K562 (cell line): ENCODE measurements around the gene CBL. TPM values are rescaled to one million over a fixed set of nuclear protein-coding genes. Genes with fewer than 3 reads are reported as not detected.

Source experiments
- ATAC-seq: fragments of 200-7000 bp; cut with Tn5 transposase; 3 replicates; pipeline ENCODE4 v1.9.1; 2020; ENCODE audit warnings: moderate library complexity
- BruUV-seq: library from RNA; stranded (reverse); fragments of 400-500 nt; replicated peaks from 2 replicates; lab custom pipeline; 2021; lab: Mats Ljungman, UMichigan
- CTCF ChIA-PET: fragments of 300-600 bp; formaldehyde crosslinking; extraction: SDS; loops from one replicate; lab custom pipeline; 2021; ENCODE audit warnings: low intra/inter-chr PET ratio; lab: Yijun Ruan, JAX
- POLR2A ChIA-PET: fragments of 300-600, 350-650 bp; sonication (Branson Sonifier 250); formaldehyde crosslinking; extraction: SDS; loops from one replicate; lab custom pipeline; 2021; ENCODE audit warnings: antibody characterized with exemption, inconsistent platforms; lab: Yijun Ruan, JAX
- DNase-seq, 4 experiments: peaks; one replicate each; pipeline versions ENCODE4 v3.0.0 to v3.0.0-alpha.2; 2011 to 2018; ENCODE audit warnings: low spot score in 3 of 4, mixed read lengths in 3 of 4; ENCODE audit errors: extremely low read depth in 1 of 4
- FAIRE-seq: peaks from 2 replicates; lab custom pipeline; 2011; peaks lifted over from hg19 to GRCh38; lab: Jason Lieb, UNC
- H2AFZ ChIP-seq: 2 replicates; pipeline ENCODE4 v1.6.0; 2011; ENCODE audit warnings: low read depth, low read length, control low read depth, inconsistent platforms
- H3K27ac ChIP-seq: fragments of 200-600 bp; 3 replicates; pipeline ENCODE4 v1.8.0; 2011; ENCODE audit warnings: low read depth, mild to moderate bottlenecking, control low read depth, inconsistent platforms, low read length, moderate library complexity, mixed read lengths; ENCODE audit errors: extremely low read depth
- H3K27me3 ChIP-seq, 2 experiments: fragments of 300-600 bp in 1 of 2; 2 replicates in 1 of 2; 3 replicates in 1 of 2; pipeline versions ENCODE4 v1.6.0 to v1.8.0; 2011; ENCODE audit warnings: inconsistent platforms in 2 of 2, low read length in 2 of 2, mild to moderate bottlenecking in 1 of 2, mixed read lengths in 1 of 2, moderate library complexity in 1 of 2; ENCODE audit not compliant: control insufficient read depth in 2 of 2, insufficient read depth in 2 of 2
- H3K36me3 ChIP-seq: fragments of 300-600 bp; 3 replicates; pipeline ENCODE4 v1.8.0; 2011; ENCODE audit warnings: mild to moderate bottlenecking, low read length, inconsistent platforms; ENCODE audit not compliant: control insufficient read depth, insufficient read depth
- H3K4me1 ChIP-seq, 2 experiments: fragments of 200-600 bp in 1 of 2; replicated peaks in 1 of 2; 2 replicates in 1 of 2; 3 replicates in 1 of 2; pipeline versions ENCODE4 v1.5.1 to v1.8.0; 2011; ENCODE audit warnings: inconsistent platforms in 2 of 2, low read length in 2 of 2, mild to moderate bottlenecking in 1 of 2, mixed read lengths in 1 of 2, moderate library complexity in 1 of 2; ENCODE audit not compliant: control insufficient read depth in 2 of 2, insufficient read depth in 2 of 2
- H3K4me2 ChIP-seq: 2 replicates; pipeline ENCODE4 v1.6.1; 2011; ENCODE audit warnings: low read length, control low read depth, inconsistent platforms, mixed read lengths; ENCODE audit not compliant: insufficient read depth
- H3K4me3 ChIP-seq: fragments of 200-600 bp; sonication (generic), shearing (Covaris generic); 2 replicates; pipeline ENCODE4 v1.5.1; 2016; ENCODE audit warnings: control low read depth, inconsistent platforms
- H3K79me2 ChIP-seq: fragments of 200-600 bp; 3 replicates; pipeline ENCODE4 v1.8.0; 2011; ENCODE audit warnings: low read length, inconsistent platforms; ENCODE audit not compliant: control insufficient read depth, insufficient read depth
- H3K9ac ChIP-seq, 2 experiments: 2 replicates each; pipeline versions ENCODE4 v1.6.0 to v1.6.1; 2011; ENCODE audit warnings: low read depth in 2 of 2, low read length in 2 of 2, control low read depth in 1 of 2, inconsistent platforms in 1 of 2, mild to moderate bottlenecking in 1 of 2, mixed read lengths in 1 of 2; ENCODE audit not compliant: insufficient read depth in 1 of 2
- H3K9me1 ChIP-seq: one replicate; pipeline ENCODE4 v1.6.0; 2011; ENCODE audit warnings: inconsistent platforms, mild to moderate bottlenecking, low read length, moderate library complexity; ENCODE audit not compliant: control insufficient read depth, insufficient read depth
- H3K9me3 ChIP-seq: replicated peaks from 2 replicates; pipeline ENCODE4 v1.5.1; 2011; ENCODE audit warnings: low read depth, low read length, inconsistent platforms; ENCODE audit not compliant: control insufficient read depth, insufficient read depth
- H4K20me1 ChIP-seq: replicated peaks from 2 replicates; pipeline ENCODE4 v1.6.1; 2011; ENCODE audit warnings: low read length, inconsistent platforms, mixed read lengths; ENCODE audit not compliant: control insufficient read depth, insufficient read depth
- BCOR ChIP-seq: fragments of 450-650 bp; IDR thresholded peaks from 2 replicates; pipeline ENCODE4 v1.6.1; 2016
- CHD4 ChIP-seq: fragments of 200-600 bp; sonication (generic); IDR thresholded peaks from 3 replicates; pipeline ENCODE4 v1.6.1; 2012; ENCODE audit warnings: low read depth, mild to moderate bottlenecking, mixed read lengths, low read length, inconsistent platforms; ENCODE audit not compliant: insufficient read depth, insufficient replicate concordance, poor library complexity, severe bottlenecking
- PHF20 ChIP-seq: fragments of 450-650 bp; IDR thresholded peaks from 2 replicates; pipeline ENCODE4 v1.6.1; 2018; ENCODE audit not compliant: partially characterized antibody
- WGBS: fragments of 100-300 bp; shearing (Covaris generic); methylation state at CpG from one replicate; pipeline ENCODE4 v1.1.6; 2016; ENCODE audit warnings: low coverage, mixed read lengths; ENCODE audit not compliant: insufficient coverage; ENCODE audit errors: missing lambda C conversion rate; 5-methylcytosine and 5-hydroxymethylcytosine counted together
- in situ Hi-C: fragments of 300-500 bp; cut with MboI; formaldehyde crosslinking; loops from 4 replicates; pipeline ENCODE4 v1.15.0; 2018; ENCODE audit warnings: inconsistent platforms, mixed read lengths
- intact Hi-C: fragments of 100-400 bp; cut with micrococcal nuclease; formaldehyde crosslinking; loops from 2 replicates; pipeline ENCODE4 v1.14.2; 2022
- polyA plus RNA-seq, 8 experiments: library from polyadenylated mRNA; depleted of rRNA in 4 of 8; stranded (reverse) in 5 of 8; unstranded in 3 of 8; fragments of >200 nt; fragmentation: Nextera tagmentation in 2 of 8; fragmentation: Illumina TruSeq in 1 of 8; extraction: Ambion mirVana in 2 of 8; extraction: Trizol in 1 of 8; gene quantifications; 2 replicates each; pipeline versions ENCODE4 v1.2.1 to v1.2.3, GENCODE V29; 2011 to 2014; ENCODE audit warnings: inconsistent platforms in 1 of 8, missing spikeins in 1 of 8
- total RNA-seq, 7 experiments: library from RNA; depleted of rRNA in 6 of 7; stranded (reverse); fragments of >200 nt in 6 of 7; fragmentation: Illumina TruSeq in 2 of 7; extraction: Trizol in 2 of 7; gene quantifications; 2 replicates each; pipeline versions ENCODE4 v1.2.1 to v1.2.3, GENCODE V29; 2011 to 2021; ENCODE audit warnings: low replicate concordance in 1 of 7

Gene CBL
- total and polyA plus RNA-seq, 9 of the 15 experiments (the other 6 are each of a cell fraction or from before 2014, with no cell fraction given), result 3.2 to 24.9 (median 9.9) TPM

GRCh38 chr11:119193626-119194025 lies 12.5 kb upstream of the CBL start (continued):
- TF ChIP-seq PHF20, result no peak

GRCh38 chr11:119194811-119195440 lies 11.2 kb upstream of the CBL start:
- ATAC-seq (no peak), DNase-seq (no peak), FAIRE-seq (no peak)
- Histone ChIP-seq H2AFZ (no peak overlapping the region), H3K9me1 (no peaks in the 10 kb centered on the region), H3K4me2 (no peak overlapping the region), H3K79me2 (no peaks in the 10 kb centered on the region), H3K9me3 (no peaks in the 10 kb centered on the region), H3K9ac (peak overlapping the region in 1 of 2 experiments; percentile 19; a peak in 1 of 4 replicates), H3K4me1 (peaks cover 0 to 3% of the 10 kb centered on the region in 2 experiments; a peak in 2 of 5 replicates), H3K27me3 (no peaks in the 10 kb centered on the region), H4K20me1 (no peaks in the 10 kb centered on the region), H3K27ac (no peak overlapping the region), H3K4me3 (no peak overlapping the region), H3K36me3 (no peaks in the 10 kb centered on the region)
- CTCF ChIA-PET, result interaction anchor here (0.6 kb wide), 1 partner anchor 153 kb away, joined by 4 read pairs; no protein-coding TSS in a partner anchor
- TF ChIP-seq CHD4, result no peak
- no peak for TF ChIP-seq BCOR
- 16% methylated on average over 7 of the region's 7 CpGs for WGBS
- intact Hi-C loops (no loop called here), in situ Hi-C loops (loop anchor here (5.0 kb wide), 1 partner anchor 93 kb away; the partner anchor contains the start of gene DPAGT1)
- BruUV-seq, result no TSS peak
- POLR2A ChIA-PET, result interaction anchor here (0.6 to 1.3 kb wide), 2 partner anchors 41 to 100 kb away, joined by 3 to 5 read pairs; no protein-coding TSS in a partner anchor
